ENCODE measurements around the gene DEPDC5.

GRCh38 chr22:31829505-31829904, 75.7 kb downstream of the DEPDC5 start:
- TF ChIP-seq CTCF (IDR thresholded peaks at IDR 0.05) (no peak), POLR2A (IDR thresholded peaks at IDR 0.05) (no peak), EP300 (IDR thresholded peaks at IDR 0.05) (no peak)

Measured in tibial nerve (tissue), 4 donors.